ENCODE data around the gene TLR7. TPM values are rescaled to one million over a fixed set of nuclear protein-coding genes. Genes with fewer than 3 reads are reported as not detected.

TLR7 gene
- total RNA-seq, 4 donors from 2014 or later, result 0.15 to 0.38 (median 0.23) TPM

GRCh38 chrX:12868747-12869146 is 1.9 kb downstream of the TLR7 start:
- intact Hi-C loops (cut with DNase I; ENCODE audit: low total_unique reads), result no loop called here
- no peak for TF ChIP-seq CTCF (IDR thresholded peaks at IDR 0.05)
- no peak for TF ChIP-seq POLR2A (IDR thresholded peaks at IDR 0.05)
- WGBS, 2 donors, result 88 to 90% methylated on average over 4 of the region's 4 CpGs
- DNase-seq (ENCODE audit: low spot score in 2 of 2), result no peak
- no peak overlapping the region for H3K4me3 ChIP-seq (ENCODE audit: low read depth, poor library complexity, severe bottlenecking)

- intact Hi-C loops (cut with DNase I; ENCODE audit: low total_unique reads), result no loop called here
- DNase-seq (ENCODE audit: low spot score in 2 of 2), result no peak
- H3K4me3 ChIP-seq (ENCODE audit: low read depth, poor library complexity, severe bottlenecking), result no peak overlapping the region
- 68 to 77% methylated on average over 6 of the region's 6 CpGs for WGBS, 2 donors
- TF ChIP-seq POLR2A (IDR thresholded peaks at IDR 0.05) (no peak), CTCF (IDR thresholded peaks at IDR 0.05) (no peak)
These were observed 4.4 kb downstream of the TLR7 start for GRCh38 chrX:12871257-12871656.

- intact Hi-C loops (cut with DNase I; ENCODE audit: low total_unique reads), result no loop called here
- H3K4me3 ChIP-seq (ENCODE audit: low read depth, poor library complexity, severe bottlenecking), result no peak overlapping the region
- DNase-seq (ENCODE audit: low spot score in 2 of 2), result no peak
- WGBS, 2 donors, result 72 to 78% methylated on average over 4 of the region's 4 CpGs
- TF ChIP-seq CTCF (IDR thresholded peaks at IDR 0.05) (no peak), POLR2A (IDR thresholded peaks at IDR 0.05) (no peak)
These were observed 5.9 kb downstream of the TLR7 start for GRCh38 chrX:12872741-12873140.

- intact Hi-C loops (cut with DNase I; ENCODE audit: low total_unique reads), result no loop called here
- 47 to 56% methylated on average over 4 of the region's 4 CpGs for WGBS, 2 donors
- no peak for DNase-seq (ENCODE audit: low spot score in 2 of 2)
- TF ChIP-seq CTCF (IDR thresholded peaks at IDR 0.05) (no peak), POLR2A (IDR thresholded peaks at IDR 0.05) (no peak)
- H3K4me3 ChIP-seq (ENCODE audit: low read depth, poor library complexity, severe bottlenecking), result no peak overlapping the region
These were observed 7.7 kb downstream of the TLR7 start for GRCh38 chrX:12874581-12874980.

GRCh38 chrX:12877386-12877785 is 10.5 kb downstream of the TLR7 start:
- no peak for DNase-seq (ENCODE audit: low spot score in 2 of 2)
- TF ChIP-seq CTCF (IDR thresholded peaks at IDR 0.05) (no peak), POLR2A (IDR thresholded peaks at IDR 0.05) (no peak)
- no peak overlapping the region for H3K4me3 ChIP-seq (ENCODE audit: low read depth, poor library complexity, severe bottlenecking)
- intact Hi-C loops (cut with DNase I; ENCODE audit: low total_unique reads), result no loop called here
- WGBS, 2 donors, result 40 to 44% methylated on average over 8 of the region's 8 CpGs

- TF ChIP-seq CTCF (IDR thresholded peaks at IDR 0.05), result no peak
- TF ChIP-seq POLR2A (IDR thresholded peaks at IDR 0.05), result no peak
- intact Hi-C loops (cut with DNase I; ENCODE audit: low total_unique reads), result no loop called here
- DNase-seq (ENCODE audit: low spot score in 2 of 2), result no peak
- WGBS, 2 donors, result 36 to 55% methylated on average over 1 of the region's 1 CpG
- H3K4me3 ChIP-seq (ENCODE audit: low read depth, poor library complexity, severe bottlenecking), result no peak overlapping the region
These were observed 11.7 kb downstream of the TLR7 start for GRCh38 chrX:12878536-12878935.

Measured in lower leg skin (tissue), 4 donors.